Right kidney (tissue), 9 donors: ENCODE results near the gene VPS36.
"Not testable (repeated sequence)": the region's sequence is repeated elsewhere in the genome, so short reads cannot be mapped to it uniquely, and the experiment has no call there.

ENCODE experiments used
- DNase-seq: peaks from one replicate; pipeline ENCODE4 v3.0.0-alpha.2; 2016
- long read RNA-seq, 8 donors: transcript quantifications; one replicate each; lab custom pipeline, GENCODE V29; 2026

Gene VPS36, protein sequence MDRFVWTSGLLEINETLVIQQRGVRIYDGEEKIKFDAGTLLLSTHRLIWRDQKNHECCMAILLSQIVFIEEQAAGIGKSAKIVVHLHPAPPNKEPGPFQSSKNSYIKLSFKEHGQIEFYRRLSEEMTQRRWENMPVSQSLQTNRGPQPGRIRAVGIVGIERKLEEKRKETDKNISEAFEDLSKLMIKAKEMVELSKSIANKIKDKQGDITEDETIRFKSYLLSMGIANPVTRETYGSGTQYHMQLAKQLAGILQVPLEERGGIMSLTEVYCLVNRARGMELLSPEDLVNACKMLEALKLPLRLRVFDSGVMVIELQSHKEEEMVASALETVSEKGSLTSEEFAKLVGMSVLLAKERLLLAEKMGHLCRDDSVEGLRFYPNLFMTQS
- long read RNA-seq, donor 1, full-length matches to known transcripts, result 11 of 18 reads
- long read RNA-seq, donor 1, partial matches to known transcripts, result 7 of 18 reads
- long read RNA-seq, donor 1, other reads (novel, unspliced or antisense), result 0 of 18 reads
- long read RNA-seq, donor 2, full-length matches to known transcripts, result 11 of 26 reads
- long read RNA-seq, donor 2, partial matches to known transcripts, result 15 of 26 reads
- long read RNA-seq, donor 2, other reads (novel, unspliced or antisense), result 0 of 26 reads
- long read RNA-seq, donor 3, full-length matches to known transcripts, result 3 of 17 reads
- long read RNA-seq, donor 3, partial matches to known transcripts, result 14 of 17 reads
- long read RNA-seq, donor 3, other reads (novel, unspliced or antisense), result 0 of 17 reads
- long read RNA-seq, donor 4, full-length matches to known transcripts, result 16 of 27 reads
- long read RNA-seq, donor 4, partial matches to known transcripts, result 11 of 27 reads
- long read RNA-seq, donor 4, other reads (novel, unspliced or antisense), result 0 of 27 reads
- long read RNA-seq, donor 5, full-length matches to known transcripts, result 11 of 11 reads
- long read RNA-seq, donor 5, partial matches to known transcripts, result 0 of 11 reads
- long read RNA-seq, donor 5, other reads (novel, unspliced or antisense), result 0 of 11 reads
- long read RNA-seq, donor 6, full-length matches to known transcripts, result 4 of 18 reads
- long read RNA-seq, donor 6, partial matches to known transcripts, result 14 of 18 reads
- long read RNA-seq, donor 6, other reads (novel, unspliced or antisense), result 0 of 18 reads
- long read RNA-seq, donor 7, full-length matches to known transcripts, result 15 of 35 reads
- long read RNA-seq, donor 7, partial matches to known transcripts, result 20 of 35 reads
- long read RNA-seq, donor 7, other reads (novel, unspliced or antisense), result 0 of 35 reads
- long read RNA-seq, donor 8, full-length matches to known transcripts, result 11 of 44 reads
- long read RNA-seq, donor 8, partial matches to known transcripts, result 33 of 44 reads
- long read RNA-seq, donor 8, other reads (novel, unspliced or antisense), result 0 of 44 reads

DNA sequence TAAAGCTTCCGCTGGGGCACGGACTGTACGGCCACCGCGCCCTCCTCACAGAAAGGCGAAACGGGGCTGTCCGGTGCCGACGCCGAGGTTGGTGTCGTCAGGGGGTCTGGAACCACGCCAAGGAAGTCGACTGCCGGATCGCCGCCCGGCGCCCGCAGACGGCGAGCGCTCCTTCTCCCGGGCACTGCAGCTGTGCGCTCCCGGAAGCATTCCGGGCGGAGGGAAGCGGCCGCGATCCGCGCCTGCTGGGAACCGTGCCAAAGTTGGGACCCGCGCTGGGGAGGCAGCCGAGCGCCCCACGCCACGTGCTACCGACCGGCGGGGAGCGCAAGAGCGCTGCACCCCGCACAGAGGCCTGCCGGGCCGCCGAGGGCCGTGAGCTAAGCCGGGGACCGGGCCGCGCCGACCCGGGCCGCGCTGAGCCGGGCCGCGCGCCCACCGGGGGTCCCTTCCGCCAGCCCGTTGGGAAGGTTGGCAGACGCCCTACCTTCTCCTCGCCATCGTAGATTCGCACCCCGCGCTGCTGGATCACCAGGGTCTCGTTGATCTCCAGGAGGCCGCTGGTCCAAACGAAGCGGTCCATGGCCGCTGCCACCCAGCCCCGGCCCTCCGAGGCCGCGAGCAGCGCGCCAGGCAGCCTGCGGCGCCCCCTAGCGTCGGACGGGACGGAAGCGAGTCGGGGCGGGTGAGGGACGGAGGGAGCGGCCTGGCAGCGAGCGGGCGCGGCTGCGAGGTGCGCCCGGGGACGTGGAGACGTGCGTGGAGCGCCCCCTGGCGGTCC, at the start of gene VPS36:
TSS of gene VPS36 (minus strand) at position 623 of the 781 bp plus-strand sequence. CDS start at position 583, 40 bp downstream.
- DNase-seq, result peak; percentile 99

DNA sequence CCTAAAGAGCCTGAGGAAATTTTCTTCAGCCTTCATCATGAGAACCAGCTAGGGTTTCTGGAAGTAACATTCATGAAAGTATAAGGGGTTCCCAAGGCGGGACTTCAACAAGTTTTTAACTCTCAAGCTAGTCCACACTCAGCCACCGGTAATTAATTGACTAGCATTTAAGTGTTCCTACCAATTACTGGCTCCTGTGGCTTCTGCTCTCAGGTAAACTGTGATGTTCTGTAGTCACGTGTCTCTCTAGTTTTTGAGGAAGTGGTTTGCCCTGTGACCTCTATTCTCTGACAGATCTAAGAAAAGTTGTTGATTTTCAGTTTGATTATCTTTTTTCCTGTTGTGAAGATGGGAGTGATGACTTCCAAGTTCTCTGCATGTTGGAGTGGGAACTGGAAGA, 47.5 kb upstream of the VPS36 start:
- not testable (repeated sequence) for DNase-seq

DNA sequence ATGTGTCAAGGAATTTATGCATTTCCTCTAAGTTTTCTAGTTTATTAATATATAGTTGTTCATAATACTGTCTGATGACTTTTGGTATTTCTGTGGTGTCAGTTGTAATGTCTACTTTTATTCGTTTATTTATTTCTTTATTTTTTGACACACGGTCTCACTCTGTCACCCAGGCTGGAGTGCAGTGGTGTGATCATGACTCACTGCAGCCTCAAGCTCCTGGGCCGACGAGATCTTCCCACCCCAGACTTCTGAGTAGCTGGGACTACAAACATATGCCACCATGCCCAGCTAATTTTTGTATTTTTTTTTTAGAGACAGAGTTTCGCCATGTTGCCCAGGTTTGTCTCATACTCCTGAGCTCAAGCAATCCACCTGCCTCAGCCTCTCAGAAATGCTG, 43.8 kb upstream of the VPS36 start:
- not testable (repeated sequence) for DNase-seq

DNA sequence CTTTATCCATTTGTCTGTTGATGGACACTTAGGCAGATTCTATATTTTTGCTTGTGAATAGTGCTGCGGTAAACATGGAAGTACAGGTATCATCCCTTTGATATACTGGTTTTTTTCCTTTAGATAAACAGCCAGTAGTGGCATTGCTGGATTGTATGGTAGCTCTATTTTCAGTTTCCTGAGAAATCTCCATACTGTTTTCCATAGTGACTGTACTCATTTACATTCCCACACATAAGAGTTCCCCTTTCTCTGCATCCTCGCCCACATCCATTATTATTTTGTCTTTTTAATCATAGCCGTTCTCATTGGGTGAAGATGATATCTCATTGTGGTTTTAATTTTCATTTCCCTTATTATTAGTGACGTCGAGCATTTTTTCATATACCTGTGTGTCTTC, 40.6 kb upstream of the VPS36 start:
- not testable (repeated sequence) for DNase-seq

DNA sequence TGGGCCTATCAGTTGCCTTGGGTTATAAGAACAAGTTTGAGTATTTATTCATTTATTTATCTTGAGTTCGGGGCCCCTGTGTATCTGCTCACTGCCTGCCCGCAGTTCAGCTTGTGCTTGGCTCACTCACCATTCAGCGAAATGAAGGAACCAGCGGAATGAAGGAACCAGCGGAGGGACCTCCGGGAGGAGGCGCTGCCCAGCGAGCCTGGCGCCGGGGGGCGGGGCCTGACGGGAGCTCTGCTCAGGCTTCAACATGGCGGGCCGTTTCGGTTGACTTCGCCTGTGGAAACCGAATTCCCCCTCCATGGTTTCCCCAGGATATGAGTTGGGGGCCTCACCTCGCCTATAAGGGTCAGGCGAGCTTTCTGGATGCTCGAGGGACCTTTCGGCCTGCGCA, 38.3 kb upstream of the VPS36 start:
- not testable (repeated sequence) for DNase-seq

DNA sequence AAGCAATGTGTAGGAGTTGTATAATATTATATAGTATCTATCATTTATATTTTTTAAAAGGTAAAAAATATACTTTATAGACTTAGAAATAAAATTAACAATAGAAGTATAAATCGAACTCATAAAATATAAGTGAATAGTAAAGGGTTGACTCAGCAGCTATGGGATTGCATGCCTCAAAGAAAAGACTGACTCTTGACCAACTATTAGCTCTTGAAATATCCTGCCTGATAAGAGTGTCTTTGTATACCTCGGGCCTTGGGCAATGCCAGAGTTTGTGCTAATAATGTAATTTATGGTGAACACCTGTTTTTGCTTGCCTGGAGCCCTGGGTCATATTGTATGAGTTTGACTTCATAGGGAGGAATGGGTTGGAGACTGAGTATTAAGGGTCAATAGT, 36.6 kb upstream of the VPS36 start:
- not testable (repeated sequence) for DNase-seq

DNA sequence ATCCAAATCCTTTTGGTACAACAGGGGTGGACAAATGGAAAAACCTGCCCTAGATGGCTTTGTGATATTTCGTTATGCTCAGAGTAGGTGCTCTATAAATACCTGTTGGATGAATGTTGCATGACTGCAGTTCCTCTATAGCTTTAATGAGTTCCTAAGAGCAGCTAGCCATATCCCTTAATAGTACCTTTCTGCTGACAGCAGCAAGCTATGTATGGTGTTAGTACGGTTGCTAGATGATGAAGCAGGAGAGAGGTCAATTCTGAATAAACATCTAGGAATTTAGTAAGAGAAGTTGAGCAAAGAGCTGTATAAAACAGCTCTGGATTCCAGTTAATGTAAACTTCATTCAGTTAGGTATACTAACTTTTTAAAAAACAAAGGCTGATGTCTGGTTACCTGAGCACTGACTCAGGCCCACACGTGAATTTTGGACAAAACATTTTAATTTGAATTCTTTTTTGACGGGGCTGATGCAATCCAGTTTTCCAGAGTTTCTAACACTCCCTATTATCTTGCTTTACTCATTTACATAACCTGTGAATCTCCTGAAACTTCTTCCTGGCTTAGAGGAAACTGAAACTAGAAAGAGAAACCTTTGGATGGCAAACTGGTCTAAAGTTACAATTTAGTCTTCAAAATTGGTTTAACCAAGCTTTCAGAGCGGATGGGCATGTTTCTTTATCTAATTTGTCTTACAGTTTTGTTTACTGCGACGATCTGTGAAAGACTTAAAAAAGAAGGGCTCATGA, 30.4 kb upstream of the VPS36 start:
- not testable (repeated sequence) for DNase-seq

DNA sequence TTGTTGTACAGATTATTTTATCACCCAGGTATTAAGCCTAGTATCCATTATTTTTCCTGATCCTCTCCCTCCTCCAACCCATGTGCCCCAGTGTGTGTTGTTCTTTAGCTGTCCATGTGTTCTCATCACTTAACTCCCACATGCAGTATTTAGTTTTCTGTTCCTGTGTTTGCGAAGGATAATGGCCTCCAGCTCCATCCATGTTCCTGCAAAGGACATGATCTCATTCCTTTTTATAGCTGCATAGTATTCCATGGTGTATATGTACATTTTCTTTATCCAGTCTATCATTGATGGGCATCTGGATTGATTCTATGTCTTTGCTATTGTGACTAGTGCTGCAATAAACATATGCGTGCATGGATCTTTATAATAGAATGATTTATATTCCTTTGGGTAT, 18.1 kb upstream of the VPS36 start:
- DNase-seq, result not testable (repeated sequence)

DNA sequence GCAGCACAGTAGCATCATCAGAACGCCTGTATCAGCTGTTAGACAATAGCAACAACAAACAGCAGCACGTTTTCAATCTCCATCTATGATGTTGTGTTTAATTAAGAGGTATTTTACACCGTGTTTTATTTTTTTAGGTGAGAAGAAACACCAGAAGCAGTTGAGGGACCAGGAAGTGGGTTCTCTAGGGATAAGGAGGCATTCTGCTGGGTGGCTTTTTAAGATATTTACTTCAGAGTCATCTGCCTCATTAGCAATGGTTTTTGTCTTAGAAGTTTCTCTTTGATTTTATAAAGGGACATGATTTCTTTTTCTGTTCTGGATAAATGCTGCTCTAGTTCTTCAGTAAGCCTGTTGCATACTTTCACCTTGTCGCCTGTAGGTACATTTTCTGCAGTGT, 13.1 kb upstream of the VPS36 start:
- no peak for DNase-seq

DNA sequence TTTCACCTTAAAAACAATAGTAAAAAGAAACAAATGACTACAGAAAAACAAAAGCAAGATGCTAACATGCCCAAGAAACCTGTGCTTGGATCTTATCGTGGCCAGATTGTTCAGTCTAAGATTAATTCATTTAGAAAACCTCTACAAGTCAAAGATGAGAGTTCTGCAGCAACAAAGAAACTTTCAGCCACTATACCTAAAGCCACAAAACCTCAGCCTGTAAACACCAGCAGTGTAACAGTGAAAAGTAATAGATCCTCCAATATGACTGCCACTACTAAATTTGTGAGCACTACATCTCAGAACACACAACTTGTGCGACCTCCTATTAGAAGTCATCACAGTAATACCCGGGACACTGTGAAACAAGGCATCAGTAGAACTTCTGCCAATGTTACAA, 10.8 kb upstream of the VPS36 start:
- DNase-seq, result no peak

DNA sequence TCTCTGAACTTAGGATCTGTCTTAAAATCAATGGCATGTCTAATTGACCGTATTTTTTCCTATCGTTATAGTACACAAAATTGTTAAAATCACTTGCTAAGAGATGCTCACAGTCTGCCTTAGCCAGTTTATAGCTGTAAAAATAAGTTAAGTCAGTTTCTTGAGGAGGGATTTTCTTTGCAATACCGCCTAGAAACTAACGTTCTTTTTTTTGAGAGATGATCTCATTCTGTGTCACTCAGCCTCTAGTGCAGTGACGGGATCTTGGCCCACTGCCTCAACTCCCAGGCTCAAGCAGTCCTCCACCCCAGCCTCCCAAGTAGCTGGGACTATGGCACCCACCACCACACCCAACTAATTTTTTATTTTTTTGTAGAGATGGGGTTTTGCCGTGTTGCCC, 9.2 kb upstream of the VPS36 start:
- no peak for DNase-seq

DNA sequence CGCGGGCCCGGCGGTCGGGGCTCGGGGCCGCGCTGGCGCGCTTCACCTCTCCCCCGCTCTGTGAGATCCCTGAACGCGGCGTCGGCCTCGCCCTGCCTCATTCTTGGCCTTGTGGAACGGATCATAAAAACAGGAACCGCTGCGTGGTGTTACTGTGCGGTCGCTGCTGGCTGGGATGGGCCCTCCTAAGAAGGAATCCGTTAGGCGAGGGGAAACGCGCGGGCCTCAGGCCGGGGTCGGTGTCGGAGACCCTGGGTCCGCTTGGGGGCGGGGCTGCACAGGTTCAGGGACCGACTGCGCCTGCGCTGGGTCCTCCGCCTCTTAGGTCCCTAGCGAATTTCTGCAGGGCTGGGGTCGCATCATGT, 5.2 kb upstream of the VPS36 start:
- DNase-seq, result peak; percentile 99

DNA sequence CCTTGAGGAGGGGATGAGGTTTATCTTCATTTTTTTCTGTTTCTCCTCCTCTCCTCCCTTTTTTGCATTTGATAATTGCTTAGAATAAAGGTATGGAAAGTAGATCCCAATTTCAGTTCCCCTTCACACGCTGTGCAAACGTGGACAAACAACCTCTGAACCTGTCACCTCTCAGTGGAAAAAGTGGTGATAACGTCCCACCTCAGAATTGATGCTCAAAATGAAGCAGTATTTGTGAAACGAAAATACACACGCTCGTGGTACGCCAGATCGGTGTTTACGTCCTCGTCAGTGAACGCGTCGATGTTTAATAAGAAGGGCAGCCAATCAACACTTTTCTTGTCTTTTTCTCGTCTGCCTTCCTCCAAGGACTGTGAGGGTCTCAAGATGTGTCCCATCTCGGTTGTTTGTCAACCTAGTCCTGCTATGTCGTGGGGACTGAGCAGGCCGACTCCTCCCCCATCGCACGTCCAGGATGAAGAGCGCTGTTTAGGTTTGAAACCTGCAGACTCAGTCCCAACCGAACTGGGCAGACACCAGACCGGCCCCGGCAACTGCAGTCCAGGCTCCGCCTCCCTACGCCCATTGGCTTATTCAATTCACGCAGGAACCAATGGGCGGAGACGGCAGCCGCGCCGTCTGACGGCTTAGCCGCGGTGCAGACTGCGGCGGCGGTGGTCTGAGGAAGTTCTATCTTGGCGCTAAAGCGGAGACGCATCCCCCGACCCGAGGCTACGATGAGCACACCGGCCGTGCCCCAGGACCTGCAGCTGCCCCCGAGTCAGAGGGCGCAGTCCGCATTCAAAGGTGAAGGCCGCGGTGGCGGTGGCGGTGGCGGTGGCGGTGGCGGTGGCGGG, 4.6 kb upstream of the VPS36 start, which contains the start of gene CKAP2:
TSS of gene CKAP2 (plus strand) at position 659 of the 857 bp plus-strand sequence. CDS start at position 738, 79 bp downstream.
- peak; percentile 94 for DNase-seq

DNA sequence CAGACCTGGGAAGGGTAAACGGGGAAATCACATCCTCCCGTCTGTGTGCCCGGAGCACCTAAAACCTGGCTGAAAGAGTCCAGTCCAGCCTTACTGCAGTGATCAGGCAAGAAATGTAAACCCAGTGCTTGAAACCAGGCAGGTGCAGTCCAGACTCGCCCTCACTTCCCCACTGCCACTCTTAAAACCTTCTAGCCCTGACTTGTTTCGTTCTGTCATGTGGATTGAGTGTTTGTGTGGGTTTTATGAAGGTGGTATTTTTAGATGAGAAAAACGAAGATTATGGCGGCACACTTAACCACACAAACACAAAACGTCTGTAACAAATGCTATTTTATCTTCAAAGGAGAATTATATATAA, 4.0 kb upstream of the VPS36 start:
- DNase-seq, result peak; percentile 41

DNA sequence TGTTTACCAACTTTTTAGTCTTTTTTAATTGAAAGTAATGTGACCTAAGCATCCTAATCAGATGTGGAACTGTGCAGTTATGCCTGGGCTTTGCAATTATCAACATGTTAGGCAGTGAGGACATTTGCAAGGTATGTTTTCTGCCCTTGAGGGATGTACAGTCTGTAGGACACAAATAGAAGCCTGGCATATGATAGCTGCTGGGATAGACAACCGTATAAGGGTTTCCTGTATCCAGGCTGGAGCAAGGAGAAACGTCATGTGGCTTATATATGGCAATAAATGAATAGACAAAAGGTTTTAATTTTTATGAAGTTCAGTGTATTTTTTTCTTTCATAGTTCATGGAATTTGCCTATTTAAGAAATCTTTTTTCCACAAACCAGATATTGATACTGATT, 2.0 kb upstream of the VPS36 start:
- no peak for DNase-seq

DNA sequence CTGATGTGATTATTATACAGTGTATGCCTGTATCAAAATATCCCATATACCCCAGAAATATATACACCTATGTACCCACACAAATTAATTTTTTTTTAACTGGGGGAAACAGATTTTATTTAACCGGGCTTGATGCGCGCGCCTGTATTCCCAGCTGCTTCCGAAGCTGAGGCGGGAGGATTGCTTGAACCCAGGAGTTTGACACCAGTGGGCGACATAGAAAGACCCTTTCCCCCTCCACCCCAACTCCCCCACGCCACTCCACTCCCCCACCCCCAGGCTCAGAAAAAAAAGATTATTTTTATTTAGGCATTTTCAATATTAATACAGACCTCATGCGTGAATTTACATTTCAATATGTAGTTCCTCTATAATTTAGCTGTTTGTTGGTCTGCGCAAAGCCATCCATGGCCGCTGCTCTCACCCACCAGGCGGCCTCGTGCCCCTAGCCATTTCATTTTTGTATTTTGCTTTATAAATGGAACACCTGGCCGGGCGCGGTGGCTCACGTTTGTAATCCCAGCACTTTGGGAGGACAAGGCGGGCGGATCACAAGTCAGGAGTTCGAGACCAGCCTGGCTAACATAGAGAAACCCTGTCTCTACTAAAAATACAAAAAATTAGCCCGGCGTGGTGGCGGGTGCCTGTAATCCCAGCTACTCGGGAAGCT, 836 bp upstream of the VPS36 start:
- no peak for DNase-seq

DNA sequence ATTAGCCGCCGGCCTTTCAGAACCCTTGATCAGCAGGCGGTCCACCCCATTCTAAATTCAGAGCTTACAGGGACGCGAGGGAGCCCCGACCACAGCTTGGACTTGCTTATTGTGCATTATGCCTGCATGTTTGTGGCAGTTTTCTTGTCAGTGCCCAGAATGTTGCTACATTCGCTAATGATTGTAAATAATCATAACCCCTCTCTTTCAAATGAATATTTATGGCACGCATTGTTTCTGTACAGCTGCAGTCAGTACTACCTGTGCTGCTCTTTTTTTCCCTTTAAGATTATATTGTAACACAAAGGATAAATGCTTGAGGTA, 321 bp upstream of the VPS36 start:
- no peak for DNase-seq

DNA sequence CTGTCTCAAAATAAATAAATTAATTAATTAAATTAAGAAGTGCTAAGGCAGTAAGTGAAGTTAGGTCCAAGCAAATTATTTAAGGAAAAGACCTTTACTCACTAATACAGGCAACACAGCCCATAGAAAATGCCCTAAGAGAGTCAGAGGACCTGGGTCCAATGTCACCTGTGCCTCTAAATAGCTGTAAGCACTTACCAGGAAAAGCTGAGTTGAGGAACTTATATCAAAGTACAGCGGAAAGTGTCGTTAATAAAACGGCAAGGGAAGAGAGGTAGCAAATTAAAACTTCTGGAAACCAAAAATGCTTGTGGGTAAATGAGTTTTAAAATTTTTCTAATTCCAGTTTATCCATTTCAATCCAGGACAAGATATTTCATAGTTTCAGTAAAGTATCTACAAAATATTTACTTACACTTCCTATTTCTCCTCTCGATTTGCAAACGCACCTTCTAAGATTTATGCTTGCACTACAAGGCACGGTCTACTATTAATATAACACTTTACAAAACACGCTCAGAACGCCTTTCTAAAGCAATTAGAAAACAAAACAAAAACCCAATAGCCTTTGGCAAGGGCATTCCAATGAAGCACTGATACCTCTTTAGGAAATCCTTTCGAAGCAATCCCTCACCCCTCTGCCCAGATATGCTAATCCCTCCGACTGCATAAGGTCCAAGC, 963 bp downstream of the VPS36 start:
- DNase-seq, result peak; percentile 21
